HFFc6 (cell line): ENCODE data around the gene MCAM. TPM values are rescaled to one million over a fixed set of nuclear protein-coding genes. Genes with fewer than 3 reads are reported as not detected.

Experiments
- DNase-seq: peaks from one replicate; pipeline ENCODE4 v3.0.0-alpha.2; 2018
- H3K27ac Mint-ChIP-seq: 2 replicates; pipeline ENCODE4 v1.8.0; 2020; ENCODE audit warnings: mild to moderate bottlenecking, mixed read lengths
- H3K27me3 Mint-ChIP-seq: 2 replicates; pipeline ENCODE4 v1.8.0; 2021; ENCODE audit warnings: mild to moderate bottlenecking, moderate library complexity, mixed read lengths; ENCODE audit not compliant: insufficient read depth
- H3K36me3 Mint-ChIP-seq: 2 replicates; pipeline ENCODE4 v1.8.0; 2021; ENCODE audit warnings: low read depth, mixed read lengths
- H3K4me1 Mint-ChIP-seq: 2 replicates; pipeline ENCODE4 v1.8.0; 2020; ENCODE audit warnings: low read depth, mixed read lengths
- H3K4me3 Mint-ChIP-seq: 2 replicates; pipeline ENCODE4 v1.8.0; 2020; ENCODE audit warnings: mild to moderate bottlenecking, moderate library complexity, mixed read lengths
- H3K9me3 Mint-ChIP-seq: 2 replicates; pipeline ENCODE4 v1.8.0; 2020; ENCODE audit warnings: mild to moderate bottlenecking, mixed read lengths
- CTCF ChIP-seq: fragments of 200-600 bp; sonication (generic); IDR thresholded peaks from 2 replicates; pipeline ENCODE4 v1.5.0; 2021; ENCODE audit warnings: antibody characterized with exemption, mild to moderate bottlenecking
- total RNA-seq, 6 experiments: library from RNA; stranded (reverse); fragmentation: NEBNext Ultra II Directional; extraction: Animal tissue kit (Norgen Biotek cat#: 25700); gene quantifications; 2 replicates in 1 of 6; 3 replicates in 5 of 6; pipeline ENCODE4 v1.2.3, GENCODE V29; 2021

MCAM gene
- total RNA-seq, 6 experiments from 2014 or later = 1.8 to 7.7 (median 6.9) TPM

- Mint-ChIP-seq H3K4me3 (no peak overlapping the region), H3K9me3 (no peaks in the 10 kb centered on the region), H3K27ac (no peak overlapping the region), H3K27me3 (peaks cover 3% of the 10 kb centered on the region), H3K4me1 (0 out of 2 replicates have a peak, but pooled peaks cover 7% of the 10 kb centered on the region), H3K36me3 (peaks cover 18% of the 10 kb centered on the region)
- DNase-seq = no peak
- TF ChIP-seq CTCF = no peak
Measured at GRCh38 chr11:119282495-119282894, 34.4 kb downstream of the MCAM start.

GRCh38 chr11:119277660-119278059 is 39.3 kb downstream of the MCAM start:
- H3K27me3 Mint-ChIP-seq = no peaks in the 10 kb centered on the region
- H3K4me3 Mint-ChIP-seq = no peak overlapping the region
- H3K36me3 Mint-ChIP-seq = peaks cover 5% of the 10 kb centered on the region
- H3K9me3 Mint-ChIP-seq = no peaks in the 10 kb centered on the region
- H3K27ac Mint-ChIP-seq = no peak overlapping the region
- no peak for TF ChIP-seq CTCF
- DNase-seq = no peak
- no peaks in the 10 kb centered on the region for H3K4me1 Mint-ChIP-seq

GRCh38 chr11:119273721-119274120 is 43.2 kb downstream of the MCAM start:
- no peak for TF ChIP-seq CTCF
- Mint-ChIP-seq H3K4me1 (no peaks in the 10 kb centered on the region), H3K9me3 (no peaks in the 10 kb centered on the region), H3K27me3 (no peaks in the 10 kb centered on the region), H3K27ac (no peak overlapping the region; the same call in 1 of the 2 replicates), H3K4me3 (no peak overlapping the region), H3K36me3 (peaks cover 5% of the 10 kb centered on the region)
- DNase-seq = no peak

GRCh38 chr11:119267645-119268044 is 49.3 kb downstream of the MCAM start:
- Mint-ChIP-seq H3K4me1 (peaks cover 19% of the 10 kb centered on the region), H3K27ac (0 out of 2 replicates have a peak overlapping the region, but pooled peaks have one; percentile 24), H3K9me3 (no peaks in the 10 kb centered on the region), H3K4me3 (no peak overlapping the region), H3K27me3 (no peaks in the 10 kb centered on the region), H3K36me3 (no peaks in the 10 kb centered on the region; the same call in 1 of the 2 replicates)
- no peak for TF ChIP-seq CTCF
- DNase-seq = no peak

GRCh38 chr11:119266517-119267255 is 50.2 kb downstream of the MCAM start:
- no peak for DNase-seq
- Mint-ChIP-seq H3K36me3 (no peaks in the 10 kb centered on the region), H3K4me3 (no peak overlapping the region), H3K27me3 (no peaks in the 10 kb centered on the region), H3K9me3 (no peaks in the 10 kb centered on the region), H3K4me1 (peaks cover 19% of the 10 kb centered on the region), H3K27ac (no peak overlapping the region)
- no peak for TF ChIP-seq CTCF
